Mucosa of descending colon (tissue), 3 donors: ENCODE results near the gene NCAPG2. TPM values are rescaled to one million over a fixed set of nuclear protein-coding genes. Genes with fewer than 3 reads are reported as not detected.

Experiments
- ATAC-seq: fragments of 200-7000 bp; cut with Tn5 transposase; one replicate; pipeline ENCODE4 v1.9.1; 2020; ENCODE audit warnings: mild to moderate bottlenecking, moderate library complexity
- DNase-seq, 3 donors: peaks; one replicate each; pipeline ENCODE4 v3.0.0-alpha.2; 2020
- H3K36me3 ChIP-seq: fragments of 200-600 bp; one replicate; pipeline ENCODE4 v1.8.0; 2021; ENCODE audit warnings: low read depth, mild to moderate bottlenecking
- H3K4me1 ChIP-seq: fragments of 200-600 bp; one replicate; pipeline ENCODE4 v1.8.0; 2021; ENCODE audit warnings: low read depth, mild to moderate bottlenecking
- H3K4me3 ChIP-seq: fragments of 200-600 bp; one replicate; pipeline ENCODE4 v1.8.0; 2021; ENCODE audit warnings: mild to moderate bottlenecking
- H3K9me3 ChIP-seq: fragments of 200-600 bp; one replicate; pipeline ENCODE4 v1.8.0; 2021; ENCODE audit warnings: mild to moderate bottlenecking
- intact Hi-C, 2 donors: fragments of 100-400 bp; cut with DNase I in 1 of 2; cut with micrococcal nuclease in 1 of 2; formaldehyde crosslinking; loops; one replicate each; pipeline versions ENCODE4 v1.11.0 to v1.11.1; 2022; cut with DNase I, micrococcal nuclease
- total RNA-seq, 3 donors: library from RNA; stranded (reverse); fragmentation: NEBNext Ultra II Directional in 2 of 3; extraction: Animal tissue kit (Norgen Biotek cat#: 25700) in 2 of 3; gene quantifications; one replicate each; pipeline versions ENCODE4 v1.2.1 to v1.2.4, GENCODE V29; 2021 to 2023
- TF ChIP-seq, protein P1 (sequence below): fragments of 200-600 bp; IDR thresholded peaks from one replicate; pipeline ENCODE4 v1.8.0; 2022; ENCODE audit warnings: antibody characterized with exemption, mild to moderate bottlenecking
- donor health status: DM: no; HTN: no; CAD: no; lungs with moderate emphysema.
- donor health status: DM: no; HTN: no; CAD: no.
- donor health status: DM: no; HTN: yes; CAD: no.

Gene NCAPG2
- total RNA-seq, 3 donors from 2014 or later: 8.1 to 25.0 (median 8.9) TPM

GRCh38 chr7:158606671-158607424 is 97.8 kb downstream of the NCAPG2 start:
- H3K9me3 ChIP-seq: no peaks in the 10 kb centered on the region
- ATAC-seq: no peak
- H3K4me3 ChIP-seq: no peak overlapping the region
- intact Hi-C loops: no loop called here
- no peaks in the 10 kb centered on the region for H3K4me1 ChIP-seq
- TF ChIP-seq, protein P1, sequence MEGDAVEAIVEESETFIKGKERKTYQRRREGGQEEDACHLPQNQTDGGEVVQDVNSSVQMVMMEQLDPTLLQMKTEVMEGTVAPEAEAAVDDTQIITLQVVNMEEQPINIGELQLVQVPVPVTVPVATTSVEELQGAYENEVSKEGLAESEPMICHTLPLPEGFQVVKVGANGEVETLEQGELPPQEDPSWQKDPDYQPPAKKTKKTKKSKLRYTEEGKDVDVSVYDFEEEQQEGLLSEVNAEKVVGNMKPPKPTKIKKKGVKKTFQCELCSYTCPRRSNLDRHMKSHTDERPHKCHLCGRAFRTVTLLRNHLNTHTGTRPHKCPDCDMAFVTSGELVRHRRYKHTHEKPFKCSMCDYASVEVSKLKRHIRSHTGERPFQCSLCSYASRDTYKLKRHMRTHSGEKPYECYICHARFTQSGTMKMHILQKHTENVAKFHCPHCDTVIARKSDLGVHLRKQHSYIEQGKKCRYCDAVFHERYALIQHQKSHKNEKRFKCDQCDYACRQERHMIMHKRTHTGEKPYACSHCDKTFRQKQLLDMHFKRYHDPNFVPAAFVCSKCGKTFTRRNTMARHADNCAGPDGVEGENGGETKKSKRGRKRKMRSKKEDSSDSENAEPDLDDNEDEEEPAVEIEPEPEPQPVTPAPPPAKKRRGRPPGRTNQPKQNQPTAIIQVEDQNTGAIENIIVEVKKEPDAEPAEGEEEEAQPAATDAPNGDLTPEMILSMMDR: no peak
- no peak for DNase-seq
- H3K36me3 ChIP-seq: no peaks in the 10 kb centered on the region

GRCh38 chr7:158606129-158606528 is 98.5 kb downstream of the NCAPG2 start:
- Histone ChIP-seq H3K4me1 (no peaks in the 10 kb centered on the region), H3K9me3 (no peaks in the 10 kb centered on the region), H3K36me3 (no peaks in the 10 kb centered on the region), H3K4me3 (no peak overlapping the region)
- ATAC-seq (no peak), DNase-seq (no peak)
- TF ChIP-seq, protein P1: no peak
- intact Hi-C loops: no loop called here

DNA sequence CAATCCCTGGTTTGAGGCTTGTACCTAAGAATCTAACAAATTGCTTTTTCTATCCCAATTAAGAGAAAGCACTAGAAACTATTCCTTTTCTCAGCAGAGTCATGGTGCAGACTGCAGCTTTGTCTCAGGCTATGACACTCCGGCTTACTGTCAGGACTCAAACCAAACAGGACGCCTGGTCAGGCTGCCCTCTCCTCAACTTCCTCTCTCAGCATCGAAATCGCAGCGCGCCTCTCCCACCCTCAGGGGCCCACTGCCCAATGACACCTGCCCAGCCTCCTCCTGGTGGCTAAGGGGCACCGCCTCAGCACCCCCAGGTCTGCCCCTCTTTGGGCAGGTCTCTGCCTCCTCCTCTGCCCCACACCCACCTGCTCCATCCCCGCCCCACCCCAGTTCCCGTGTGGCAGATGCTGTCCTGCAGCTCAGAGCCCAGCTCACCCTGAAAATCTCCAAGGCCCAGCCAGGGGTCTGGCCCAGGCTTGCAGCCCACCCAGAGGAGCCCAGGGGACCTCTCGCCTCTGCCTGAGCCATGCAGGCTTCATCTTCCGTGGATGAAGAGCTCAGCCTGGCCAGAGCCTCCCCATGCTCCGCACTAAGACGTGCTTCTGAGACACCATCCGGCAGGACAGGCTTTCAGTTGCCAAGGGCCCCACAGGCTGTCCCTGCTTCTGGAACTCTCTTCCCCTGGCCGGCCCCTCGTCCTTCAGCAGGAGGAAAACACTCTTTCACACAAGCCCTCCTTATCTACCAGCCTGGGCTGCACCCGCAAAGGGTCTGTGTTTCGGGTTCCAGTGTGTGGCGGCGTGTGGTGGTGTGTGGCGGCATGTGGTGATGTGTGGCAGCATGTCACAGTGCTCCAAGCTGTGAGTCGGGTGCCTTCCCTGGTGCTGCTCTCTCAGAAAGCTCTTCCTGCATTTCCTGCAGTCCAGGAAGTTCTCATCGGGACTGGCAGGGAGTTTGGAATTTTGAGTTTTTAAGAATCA is 100.5 kb downstream of the NCAPG2 start:
- Histone ChIP-seq H3K36me3 (no peaks in the 10 kb centered on the region), H3K4me1 (no peaks in the 10 kb centered on the region), H3K4me3 (no peak overlapping the region), H3K9me3 (no peaks in the 10 kb centered on the region)
- ATAC-seq: no peak
- intact Hi-C loops: no loop called here
- TF ChIP-seq, protein P1: no peak
- no peak for DNase-seq

- TF ChIP-seq, protein P1: no peak
- no peak for ATAC-seq
- Histone ChIP-seq H3K9me3 (no peaks in the 10 kb centered on the region), H3K36me3 (no peaks in the 10 kb centered on the region), H3K4me3 (no peak overlapping the region), H3K4me1 (no peaks in the 10 kb centered on the region)
- intact Hi-C loops: no loop called here
- no peak for DNase-seq
Measured at GRCh38 chr7:158602905-158603772, 101.5 kb downstream of the NCAPG2 start.

GRCh38 chr7:158602041-158602440 is 102.6 kb downstream of the NCAPG2 start:
- H3K4me1 ChIP-seq: no peaks in the 10 kb centered on the region
- DNase-seq (no peak), ATAC-seq (no peak)
- H3K9me3 ChIP-seq: no peaks in the 10 kb centered on the region
- H3K4me3 ChIP-seq: no peak overlapping the region
- TF ChIP-seq, protein P1: no peak
- H3K36me3 ChIP-seq: no peaks in the 10 kb centered on the region
- intact Hi-C loops: no loop called here
